GM19397 (cell line): ENCODE results near the gene RPAP3.

Experiments
- ATAC-seq: cut with Tn5 transposase; IDR thresholded peaks from one replicate; pipeline ENCODE4 v1.9.1; 2021; ENCODE audit warnings: mild to moderate bottlenecking, moderate library complexity; ENCODE audit not compliant: unreplicated experiment

Gene RPAP3

GRCh38 chr12:47744005-47744651, 38.3 kb upstream of the RPAP3 start:
- no peak for ATAC-seq

- ATAC-seq, result no peak
Measured at GRCh38 chr12:47743311-47743860, 37.6 kb upstream of the RPAP3 start.

- no peak for ATAC-seq
Measured at GRCh38 chr12:47742253-47742825, 36.5 kb upstream of the RPAP3 start.

GRCh38 chr12:47741340-47741703, 35.5 kb upstream of the RPAP3 start:
- ATAC-seq, result no peak

GRCh38 chr12:47740606-47741339, 34.9 kb upstream of the RPAP3 start:
- ATAC-seq, result peak; percentile 41

- peak; percentile 54 for ATAC-seq
Measured at GRCh38 chr12:47739979-47740378, 34.1 kb upstream of the RPAP3 start.

GRCh38 chr12:47739297-47739696, 33.5 kb upstream of the RPAP3 start:
- no peak for ATAC-seq

- ATAC-seq, result no peak
Measured at GRCh38 chr12:47737936-47738594, 32.2 kb upstream of the RPAP3 start.

GRCh38 chr12:47736877-47737676, 31.2 kb upstream of the RPAP3 start:
- no peak for ATAC-seq

- ATAC-seq, result no peak
Measured at GRCh38 chr12:47736216-47736615, 30.4 kb upstream of the RPAP3 start.

- ATAC-seq, result no peak
Measured at GRCh38 chr12:47735649-47736048, 29.8 kb upstream of the RPAP3 start.

GRCh38 chr12:47734725-47735480, 29.1 kb upstream of the RPAP3 start:
- ATAC-seq, result no peak

GRCh38 chr12:47733142-47733541, 27.3 kb upstream of the RPAP3 start:
- no peak for ATAC-seq

GRCh38 chr12:47732504-47732903, 26.7 kb upstream of the RPAP3 start:
- ATAC-seq, result no peak

- no peak for ATAC-seq
Measured at GRCh38 chr12:47731723-47732122, 25.9 kb upstream of the RPAP3 start.

GRCh38 chr12:47730341-47730744, 24.5 kb upstream of the RPAP3 start:
- ATAC-seq, result no peak

- ATAC-seq, result no peak
Measured at GRCh38 chr12:47729233-47729632, 23.4 kb upstream of the RPAP3 start.

- peak; percentile 80 for ATAC-seq
Measured at GRCh38 chr12:47725893-47726292, 20.1 kb upstream of the RPAP3 start.

- no peak for ATAC-seq
Measured at GRCh38 chr12:47725091-47725772, 19.4 kb upstream of the RPAP3 start, which contains the start of gene ENDOU. Gene ENDOU, minus strand, starts transcription at chr12:47725490. Its CDS starts 77 bp downstream, at chr12:47725413.
